ENCODE results near the gene PCDHB3.
"Not testable (repeated sequence)": the region's sequence is repeated elsewhere in the genome, so short reads cannot be mapped to it uniquely, and the experiment has no call there.

Gene PCDHB3

DNA sequence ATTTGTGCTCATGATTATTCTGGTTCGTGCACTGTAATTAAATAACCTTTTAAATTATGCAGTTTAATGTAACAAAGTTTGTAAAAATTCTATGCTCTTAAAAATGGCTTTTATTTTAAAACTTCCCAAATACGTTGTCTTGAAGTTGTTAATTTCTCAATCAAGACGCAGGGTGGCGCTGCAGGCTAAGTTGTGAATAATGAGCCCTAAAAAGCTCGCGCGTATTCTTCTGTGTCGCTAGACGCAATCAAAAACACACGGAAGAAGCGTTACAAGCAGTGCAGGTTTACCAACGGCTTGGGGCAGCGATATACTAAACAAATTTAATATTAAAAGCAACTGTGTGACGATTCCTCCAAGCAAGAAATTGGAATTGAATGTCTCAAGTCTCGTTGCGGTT is 21.3 kb downstream of the PCDHB3 start, which contains the start of gene PCDHB4:
TSS of gene PCDHB4 (plus strand) at position 256 of the 400 bp plus-strand sequence. CDS start 181 bp downstream, outside the sequence.
- DNase-seq (ENCODE audit: extremely low read depth, low read depth): no peak
- no peak within 1 kb of the TSS for H3K4me3 ChIP-seq (replicated peaks; ENCODE audit: low read depth, low read length)
- TF ChIP-seq, protein P1, sequence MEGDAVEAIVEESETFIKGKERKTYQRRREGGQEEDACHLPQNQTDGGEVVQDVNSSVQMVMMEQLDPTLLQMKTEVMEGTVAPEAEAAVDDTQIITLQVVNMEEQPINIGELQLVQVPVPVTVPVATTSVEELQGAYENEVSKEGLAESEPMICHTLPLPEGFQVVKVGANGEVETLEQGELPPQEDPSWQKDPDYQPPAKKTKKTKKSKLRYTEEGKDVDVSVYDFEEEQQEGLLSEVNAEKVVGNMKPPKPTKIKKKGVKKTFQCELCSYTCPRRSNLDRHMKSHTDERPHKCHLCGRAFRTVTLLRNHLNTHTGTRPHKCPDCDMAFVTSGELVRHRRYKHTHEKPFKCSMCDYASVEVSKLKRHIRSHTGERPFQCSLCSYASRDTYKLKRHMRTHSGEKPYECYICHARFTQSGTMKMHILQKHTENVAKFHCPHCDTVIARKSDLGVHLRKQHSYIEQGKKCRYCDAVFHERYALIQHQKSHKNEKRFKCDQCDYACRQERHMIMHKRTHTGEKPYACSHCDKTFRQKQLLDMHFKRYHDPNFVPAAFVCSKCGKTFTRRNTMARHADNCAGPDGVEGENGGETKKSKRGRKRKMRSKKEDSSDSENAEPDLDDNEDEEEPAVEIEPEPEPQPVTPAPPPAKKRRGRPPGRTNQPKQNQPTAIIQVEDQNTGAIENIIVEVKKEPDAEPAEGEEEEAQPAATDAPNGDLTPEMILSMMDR (IDR thresholded peaks at IDR 0.05; ENCODE audit: low read depth, low read length, missing control alignments): peak; percentile 22

DNA sequence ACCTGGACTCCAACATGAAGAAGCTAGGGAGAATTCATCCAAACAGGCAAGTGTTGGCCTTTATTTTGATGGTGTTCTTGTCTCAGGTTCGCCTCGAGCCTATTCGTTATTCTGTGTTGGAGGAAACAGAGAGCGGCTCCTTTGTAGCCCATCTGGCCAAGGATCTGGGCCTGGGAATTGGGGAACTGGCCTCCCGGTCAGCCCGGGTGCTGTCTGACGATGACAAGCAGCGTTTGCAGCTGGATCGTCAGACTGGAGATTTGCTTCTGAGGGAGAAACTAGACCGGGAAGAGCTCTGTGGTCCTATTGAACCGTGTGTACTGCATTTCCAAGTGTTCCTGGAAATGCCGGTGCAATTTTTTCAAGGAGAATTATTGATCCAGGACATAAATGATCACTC is 21.7 kb downstream of the PCDHB3 start:
- DNase-seq (ENCODE audit: extremely low read depth, low read depth): no peak
- TF ChIP-seq, protein P1 (IDR thresholded peaks at IDR 0.05; ENCODE audit: low read depth, low read length, missing control alignments): no peak
- no peak overlapping the region for H3K4me3 ChIP-seq (replicated peaks; ENCODE audit: low read depth, low read length)

GRCh38 chr5:141123396-141124135 is 23.3 kb downstream of the PCDHB3 start:
- DNase-seq (ENCODE audit: extremely low read depth, low read depth); H3K4me3 ChIP-seq (replicated peaks; ENCODE audit: low read depth, low read length): not testable (repeated sequence)

DNA sequence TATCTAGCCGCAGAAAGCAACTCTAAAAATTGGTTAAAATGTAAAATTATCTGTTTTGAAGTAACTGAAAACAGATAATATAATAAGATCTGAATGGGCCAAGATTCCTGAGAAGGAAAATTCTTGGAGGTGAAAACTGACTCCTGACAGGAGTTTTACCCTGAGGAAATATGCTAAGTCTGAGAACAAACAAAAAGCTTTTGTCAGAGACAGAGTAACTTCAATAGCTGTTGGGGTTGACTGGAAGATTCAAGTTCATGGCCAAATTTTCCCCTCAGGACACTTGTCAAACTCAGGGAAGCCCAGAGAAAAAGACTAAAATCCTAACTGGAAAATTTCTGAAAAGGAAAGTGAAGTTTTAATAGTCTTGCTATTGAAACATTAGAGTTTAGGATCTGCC is 27.0 kb downstream of the PCDHB3 start:
- no peak overlapping the region for H3K4me3 ChIP-seq (replicated peaks; ENCODE audit: low read depth, low read length)
- DNase-seq (ENCODE audit: extremely low read depth, low read depth): no peak
- TF ChIP-seq, protein P1 (IDR thresholded peaks at IDR 0.05; ENCODE audit: low read depth, low read length, missing control alignments): no peak

GRCh38 chr5:141135030-141135717 is 34.9 kb downstream of the PCDHB3 start, which contains the start of gene PCDHB5:
TSS of gene PCDHB5 (plus strand) at chr5:141135206. CDS start at chr5:141135435, 229 bp downstream.
- no peak for DNase-seq (ENCODE audit: extremely low read depth, low read depth)
- no peak within 1 kb of the TSS for H3K4me3 ChIP-seq (replicated peaks; ENCODE audit: low read depth, low read length)
- TF ChIP-seq, protein P1 (IDR thresholded peaks at IDR 0.05; ENCODE audit: low read depth, low read length, missing control alignments): peak; percentile 31

- TF ChIP-seq, protein P1 (IDR thresholded peaks at IDR 0.05; ENCODE audit: low read depth, low read length, missing control alignments): no peak
- H3K4me3 ChIP-seq (replicated peaks; ENCODE audit: low read depth, low read length): no peak overlapping the region
- no peak for DNase-seq (ENCODE audit: extremely low read depth, low read depth)
Measured at GRCh38 chr5:141135718-141136266, 35.5 kb downstream of the PCDHB3 start.

- H3K4me3 ChIP-seq (replicated peaks; ENCODE audit: low read depth, low read length); DNase-seq (ENCODE audit: extremely low read depth, low read depth): not testable (repeated sequence)
Measured at GRCh38 chr5:141137346-141137745, 37.1 kb downstream of the PCDHB3 start.

Data from HFF-Myc (cell line).